ENCODE measurements around the gene UBAC1. TPM values are rescaled to one million over a fixed set of nuclear protein-coding genes. Genes with fewer than 3 reads are reported as not detected.

Gene UBAC1
- total RNA-seq, 1 donor from 2014 or later, result 35.2 TPM

DNA sequence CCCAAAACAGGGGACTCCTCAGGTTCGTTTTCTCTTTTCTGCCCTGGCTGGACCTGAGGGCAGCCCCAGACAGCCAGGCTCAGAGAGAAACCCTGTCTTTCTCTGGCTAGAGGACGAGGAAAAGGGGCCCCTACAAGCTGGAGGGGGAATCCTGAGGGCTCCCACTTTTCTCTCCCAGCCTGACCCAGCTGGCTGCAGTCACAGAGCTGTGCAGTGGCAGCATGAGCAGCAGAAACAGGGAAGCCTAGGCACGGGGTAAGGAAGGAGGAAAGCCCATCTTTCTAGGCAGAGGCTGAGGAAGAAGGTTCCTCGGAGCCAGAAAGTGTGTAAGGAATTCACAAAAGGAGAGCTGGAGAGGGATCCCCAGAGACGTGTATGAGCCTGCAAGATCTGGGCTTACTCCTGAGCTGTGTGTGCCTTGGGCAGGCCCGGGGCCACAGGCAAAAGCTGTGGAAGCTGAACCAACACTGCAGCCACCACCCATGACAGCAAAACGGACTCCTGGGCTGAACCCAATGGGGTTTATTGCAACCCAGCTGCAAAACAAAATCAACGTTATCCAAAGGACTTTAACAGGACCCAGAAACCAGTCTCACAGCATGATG, 70.0 kb downstream of the UBAC1 start:
- DNase-seq (ENCODE audit: low spot score), result no peak
- intact Hi-C loops (cut with DNase I), result no loop called here

DNA sequence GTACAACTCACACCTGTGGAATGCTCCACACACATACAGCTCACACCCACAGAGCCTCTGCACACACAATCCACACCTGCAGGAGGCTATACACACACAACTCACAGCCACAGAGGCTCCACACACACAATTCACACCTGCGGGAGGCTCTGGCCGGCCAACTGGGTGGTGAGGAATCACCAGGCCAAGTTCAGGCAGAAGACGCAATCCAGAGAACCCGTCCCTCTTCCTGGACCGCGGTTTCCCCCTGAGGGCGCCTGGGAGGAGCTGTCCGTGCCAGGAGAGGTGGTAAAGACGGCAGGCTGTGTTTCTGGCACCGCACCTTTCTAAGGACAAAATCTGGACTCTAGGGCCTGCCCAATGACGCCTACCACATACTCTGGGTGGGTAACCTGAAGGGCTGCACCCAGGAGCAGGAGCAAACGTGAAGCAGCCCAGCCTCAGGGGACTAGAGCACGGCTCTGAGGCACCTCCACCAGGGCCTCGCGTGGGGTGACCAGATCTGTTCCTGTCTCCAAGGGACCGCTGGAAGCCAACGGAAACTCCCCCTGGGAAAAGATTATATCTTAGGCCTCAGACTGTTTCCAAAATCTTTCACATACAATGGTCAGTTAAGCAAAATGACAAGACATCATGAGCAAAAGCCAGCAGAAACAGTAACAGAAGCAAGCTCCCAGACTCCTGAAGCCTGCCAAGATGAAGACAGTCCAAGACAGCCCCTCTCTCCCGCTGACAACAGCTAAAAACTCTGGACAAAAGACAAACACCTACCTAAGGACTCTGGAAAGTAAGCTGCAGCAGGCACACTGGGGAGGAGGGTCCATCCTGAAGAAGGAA, 70.8 kb downstream of the UBAC1 start:
- ATAC-seq, result no peak
- intact Hi-C loops (cut with DNase I), result no loop called here
- no peak for DNase-seq (ENCODE audit: low spot score)

More for the DNA sequence above, 70.0 kb downstream of the UBAC1 start:
- no peak for ATAC-seq

DNA sequence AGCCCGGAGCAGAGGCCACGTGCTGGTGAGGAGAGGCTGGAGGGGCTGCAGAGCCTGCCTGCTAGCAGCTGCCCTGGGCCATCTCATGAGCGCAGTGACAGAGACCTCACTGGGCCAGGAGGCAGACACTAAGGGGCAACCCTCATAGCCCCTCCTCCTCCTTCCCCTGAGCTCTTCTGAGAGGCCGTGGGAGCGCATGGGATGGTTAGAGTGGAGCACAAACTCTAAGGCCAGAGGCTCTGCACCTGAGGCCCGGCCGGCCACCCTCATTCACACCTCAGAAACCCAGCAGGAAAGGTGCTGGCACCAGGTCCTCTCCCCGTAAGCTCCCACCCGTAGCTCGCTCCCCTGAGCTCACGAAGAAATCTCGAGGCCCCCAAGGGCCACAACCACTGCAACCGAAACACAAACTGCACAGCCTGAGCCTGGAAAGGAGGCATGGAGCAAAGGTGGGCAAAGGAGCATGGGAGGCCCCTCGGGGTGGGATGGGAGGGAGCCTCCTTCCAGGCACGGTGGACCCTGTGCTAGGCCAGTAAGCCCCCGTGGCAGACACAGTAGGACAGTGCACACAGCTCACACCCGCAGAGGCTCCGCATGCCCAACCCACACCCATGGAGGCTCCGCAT, 71.5 kb downstream of the UBAC1 start:
- intact Hi-C loops (cut with DNase I), result no loop called here
- DNase-seq (ENCODE audit: low spot score) (no peak), ATAC-seq (no peak)

DNA sequence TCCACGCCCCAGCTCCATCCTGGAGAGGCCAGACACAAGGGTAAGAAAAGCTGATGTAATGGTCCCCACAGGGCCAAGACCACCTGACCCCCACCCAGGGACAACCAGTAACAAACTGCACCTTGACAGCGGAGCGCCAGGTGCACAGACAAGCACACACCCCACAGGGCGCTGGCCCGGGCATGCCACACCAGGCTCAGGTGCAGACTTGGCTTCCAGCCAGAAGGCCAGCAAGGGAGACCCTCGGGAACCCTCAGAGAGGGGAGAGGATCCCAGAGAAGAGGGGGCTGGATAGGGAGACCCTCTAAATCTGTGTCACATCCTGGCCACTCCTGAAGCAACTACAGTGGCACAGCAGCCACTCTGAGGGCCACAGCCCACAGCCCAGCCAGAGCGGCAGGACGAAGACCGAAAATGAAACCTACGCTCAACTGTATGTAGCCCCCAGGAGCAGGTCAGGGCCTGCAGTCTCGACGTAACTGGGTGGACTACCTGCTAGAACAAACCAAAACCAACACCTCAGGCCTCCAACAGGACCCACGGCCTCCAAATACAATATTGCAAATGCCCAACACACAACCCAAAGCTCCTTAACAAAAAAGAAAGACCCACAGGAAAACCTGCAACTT, 72.3 kb downstream of the UBAC1 start:
- ATAC-seq (no peak), DNase-seq (ENCODE audit: low spot score) (no peak)
- intact Hi-C loops (cut with DNase I), result no loop called here

DNA sequence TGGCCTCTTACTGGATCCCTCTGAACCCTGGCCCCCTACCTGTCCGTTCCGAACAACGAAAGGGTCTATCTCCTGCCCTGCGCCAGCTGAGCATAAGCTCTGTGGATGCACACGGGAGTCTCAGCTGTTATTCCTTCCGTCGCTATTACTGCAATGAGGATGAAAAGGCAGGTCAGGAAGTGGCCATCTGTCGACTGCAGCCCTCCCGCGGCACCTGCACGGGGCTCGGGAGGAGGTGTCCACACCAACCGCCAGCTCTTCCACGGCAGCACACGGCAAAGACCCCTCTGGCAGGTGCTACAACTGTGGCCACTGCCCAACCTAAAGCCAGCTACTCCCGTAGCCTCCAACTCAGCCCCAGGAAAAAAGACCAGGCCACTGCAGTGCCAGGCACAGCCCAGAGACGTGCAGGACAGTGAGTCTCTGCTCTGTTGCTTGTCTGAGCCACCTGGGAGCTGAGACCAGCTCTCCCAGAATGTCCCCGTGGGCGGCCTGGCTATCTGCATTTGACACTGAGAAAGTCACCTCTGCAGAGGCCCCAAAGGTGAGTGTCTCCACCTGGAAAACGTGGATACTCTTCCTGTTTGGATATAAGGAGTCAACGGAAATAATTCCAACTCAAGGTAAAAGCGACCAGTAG, 72.9 kb downstream of the UBAC1 start:
- DNase-seq (ENCODE audit: low spot score), result no peak
- intact Hi-C loops (cut with DNase I), result no loop called here
- ATAC-seq, result no peak

DNA sequence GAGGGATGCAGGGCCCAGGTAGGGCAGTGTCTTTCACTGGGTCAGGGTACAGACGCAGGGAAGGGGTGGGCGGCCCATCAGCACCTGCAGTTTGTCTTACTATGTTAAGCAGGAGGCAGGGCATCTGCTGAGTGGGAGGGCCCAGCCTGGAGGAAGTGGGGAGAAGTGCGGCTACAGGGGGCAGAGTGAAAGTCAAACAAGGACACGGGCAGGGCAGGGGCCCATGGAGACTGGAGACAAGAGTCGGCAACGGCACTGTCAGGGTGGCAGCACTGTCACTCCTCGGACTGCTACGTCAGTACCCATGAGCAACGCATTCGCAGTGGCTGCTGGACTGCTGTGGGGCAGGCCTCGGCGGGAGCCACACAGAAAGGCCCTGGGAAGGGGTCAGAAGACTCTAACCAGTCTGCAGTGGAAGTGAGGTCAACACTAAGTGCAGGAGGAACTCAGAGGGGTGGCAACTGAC, 73.6 kb downstream of the UBAC1 start:
- ATAC-seq, result peak; percentile 37
- DNase-seq (ENCODE audit: low spot score), result no peak
- intact Hi-C loops (cut with DNase I), result no loop called here

DNA sequence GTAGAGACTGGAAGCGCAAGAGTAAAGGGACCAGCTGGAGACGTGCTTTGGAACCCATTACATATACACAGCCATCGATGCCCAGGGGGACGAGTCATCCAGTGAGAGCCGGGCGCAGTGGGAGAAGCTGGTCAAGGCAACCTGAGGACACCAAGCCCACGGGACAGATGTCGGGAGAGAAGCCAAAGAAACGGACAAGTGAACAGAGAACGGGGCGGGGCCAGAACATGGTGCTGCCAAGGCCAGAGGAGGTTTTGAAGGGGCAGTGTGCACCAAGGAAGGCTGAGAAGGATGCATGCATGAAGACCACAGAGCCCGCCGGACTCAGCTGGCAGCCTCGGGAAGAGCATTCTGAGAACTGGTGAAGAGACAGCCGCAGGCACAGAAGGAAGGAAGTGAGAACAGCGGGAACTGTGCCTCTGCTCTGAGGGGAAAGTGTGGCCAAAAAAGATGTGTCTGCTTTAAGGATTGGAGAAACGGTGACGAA, 74.1 kb downstream of the UBAC1 start:
- no peak for DNase-seq (ENCODE audit: low spot score)
- intact Hi-C loops (cut with DNase I), result no loop called here
- peak; percentile 34 for ATAC-seq

DNA sequence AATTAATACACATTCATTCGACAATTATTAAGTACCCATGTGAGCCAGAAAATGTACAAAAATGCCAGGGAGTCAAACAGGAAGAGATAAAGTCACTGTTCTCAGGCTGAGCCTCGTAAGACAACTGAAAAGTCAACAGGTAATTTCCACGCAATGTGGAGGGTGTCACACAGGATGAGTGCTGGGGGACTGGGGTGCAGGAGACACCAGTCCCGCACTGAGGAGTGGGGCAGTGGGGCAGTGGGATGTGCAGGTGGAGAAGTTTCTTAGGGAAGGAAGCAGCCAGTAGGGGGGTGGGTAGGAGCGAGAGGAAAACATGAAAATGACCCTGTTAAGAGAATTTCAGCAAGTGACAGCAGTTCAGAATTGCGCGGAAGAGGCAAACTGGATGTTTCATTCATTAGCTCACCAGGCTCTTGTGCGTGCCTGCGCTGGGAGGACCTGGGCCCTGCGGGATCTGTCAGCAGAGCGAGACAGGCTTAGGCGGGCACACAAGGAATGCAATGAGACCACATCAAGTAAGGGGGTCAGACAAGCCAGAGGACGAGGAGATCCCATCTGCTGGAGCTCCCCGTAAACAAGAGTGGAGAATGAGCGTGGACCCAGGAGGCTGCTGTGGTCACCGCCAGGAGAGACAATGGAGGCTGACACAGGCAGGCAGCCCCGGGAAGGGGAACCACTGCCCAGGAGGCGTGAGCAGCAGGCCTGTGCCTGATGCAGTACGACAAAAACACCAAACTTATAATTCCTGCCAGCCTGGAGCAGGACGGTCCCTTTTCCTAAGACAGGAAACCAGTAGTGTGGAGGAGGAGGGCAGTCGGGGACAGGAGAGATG, 74.8 kb downstream of the UBAC1 start:
- intact Hi-C loops (cut with DNase I), result no loop called here
- ATAC-seq, result no peak
- DNase-seq (ENCODE audit: low spot score), result no peak

DNA sequence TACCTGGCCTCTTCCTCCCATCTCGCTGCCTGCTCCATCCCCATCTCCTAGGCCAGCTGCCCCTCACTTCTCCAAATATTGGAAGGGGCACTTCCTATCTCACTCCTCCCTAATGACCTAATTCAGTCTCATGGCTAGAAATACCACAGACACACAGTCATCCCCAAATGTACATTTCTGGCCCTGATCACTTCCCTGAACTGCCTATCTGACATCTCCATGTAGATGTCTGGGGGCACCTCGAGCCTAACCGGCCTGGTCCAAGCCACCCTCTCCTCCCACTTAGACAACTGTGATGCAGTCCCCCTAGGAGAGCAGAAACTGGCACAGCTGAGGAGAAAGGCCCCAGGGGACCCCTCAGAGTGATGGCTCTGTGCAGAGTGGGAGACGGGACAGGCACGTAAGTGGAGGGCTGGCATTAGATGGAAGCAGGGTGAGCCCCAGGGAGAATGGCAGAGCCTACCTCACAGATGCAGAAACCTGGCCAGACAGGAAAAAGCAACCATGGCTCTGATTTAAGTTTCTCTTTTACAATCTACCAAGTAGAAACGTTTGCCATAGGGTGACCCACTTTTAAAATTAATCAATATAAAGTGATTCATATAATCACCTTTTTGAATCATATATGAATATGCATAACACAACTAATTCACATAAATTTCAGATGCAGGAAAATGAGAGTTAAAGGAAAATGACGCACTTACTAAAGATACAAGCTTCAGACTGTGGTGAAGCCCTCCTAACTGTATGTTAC, 75.9 kb downstream of the UBAC1 start:
- intact Hi-C loops (cut with DNase I), result no loop called here
- DNase-seq (ENCODE audit: low spot score), result no peak
- no peak for ATAC-seq

DNA sequence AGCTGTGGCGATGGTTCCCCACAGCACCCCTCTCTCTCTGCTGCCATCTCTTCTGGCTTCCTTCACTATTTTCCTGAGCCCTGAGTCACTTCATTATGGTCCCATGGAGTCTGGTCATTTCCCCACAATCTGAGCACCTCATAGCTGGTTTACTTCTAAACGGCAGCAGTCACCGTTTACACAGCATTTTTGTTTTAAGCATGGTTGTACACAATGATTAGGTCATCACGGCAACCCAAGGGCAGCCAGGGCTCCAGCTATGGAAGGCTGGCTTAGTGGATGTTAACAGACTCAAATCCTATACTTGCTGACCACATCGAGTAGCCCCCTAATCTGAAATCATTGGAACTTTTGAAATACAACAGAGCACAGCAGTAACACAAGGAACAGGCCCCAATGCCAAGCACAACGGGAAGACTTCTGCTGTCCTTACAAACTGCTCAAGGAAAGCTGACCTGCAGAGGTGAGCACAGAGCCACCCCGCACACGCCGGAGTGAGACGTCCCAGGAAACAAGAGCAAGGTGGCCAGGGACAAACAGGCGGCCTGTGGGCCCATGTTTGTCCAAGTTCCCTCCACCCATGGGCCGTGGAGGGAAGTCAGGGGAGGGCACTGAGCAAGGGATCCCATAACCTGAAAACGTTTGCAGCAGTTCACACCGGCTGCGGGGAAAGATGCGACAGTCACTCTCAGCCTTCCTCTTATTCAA, 76.7 kb downstream of the UBAC1 start:
- intact Hi-C loops (cut with DNase I), result no loop called here
- DNase-seq (ENCODE audit: low spot score) (peak; percentile 8), ATAC-seq (no peak)

DNA sequence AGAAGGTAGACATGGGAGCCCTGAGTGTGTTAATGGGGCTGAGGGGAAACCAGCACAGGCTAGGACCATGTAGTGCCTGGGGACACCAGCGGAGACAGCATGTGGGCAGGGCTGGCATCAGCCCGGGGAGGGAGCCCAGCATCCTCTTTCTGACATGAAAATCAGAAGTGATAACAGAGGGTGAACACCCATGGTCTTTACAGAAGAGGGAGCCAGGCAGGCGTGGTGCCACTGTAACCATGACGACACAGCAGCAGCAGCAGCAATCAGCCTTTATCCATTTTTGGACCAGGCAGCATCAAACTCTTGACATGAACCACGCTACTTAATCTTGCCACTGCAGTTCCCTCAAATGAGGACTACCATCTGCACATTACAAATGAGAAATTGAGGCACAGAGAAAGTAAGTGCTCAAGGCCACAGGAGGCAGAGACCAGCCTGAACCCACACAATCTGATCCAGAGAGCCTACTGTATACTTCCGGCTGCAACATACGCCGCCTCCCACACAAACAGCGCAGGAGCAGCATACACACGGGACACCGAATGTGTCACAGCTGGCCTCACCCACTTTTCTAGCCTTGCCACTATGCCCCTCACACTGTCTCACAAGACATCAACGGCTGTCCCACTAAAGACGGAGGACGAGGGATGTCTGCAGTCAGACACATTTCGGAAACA, 77.6 kb downstream of the UBAC1 start:
- intact Hi-C loops (cut with DNase I), result no loop called here

More for the DNA sequence above, 77.6 kb downstream of the UBAC1 start:
- ATAC-seq (no peak), DNase-seq (ENCODE audit: low spot score) (no peak)

Other genes with a start within 250 kb of the UBAC1 start
- 39.8 TPM for gene CAMSAP1, start 53.8 kb downstream of the UBAC1 start, total RNA-seq
- gene NACC2, start 133.9 kb upstream of the UBAC1 start, total RNA-seq, result 56.8 TPM
- gene TMEM250, start 157.5 kb upstream of the UBAC1 start, total RNA-seq, result 23.0 TPM
- not detected for gene LHX3, start 243.8 kb upstream of the UBAC1 start, total RNA-seq

All from sciatic nerve (tissue), 2 donors.